Liver (tissue), 3 donors: ENCODE results near the gene UGT1A6.

Experiments used
- CTCF ChIP-seq: fragments of 150-350 bp; IDR thresholded peaks from 2 replicates; pipeline ENCODE4 v1.5.1; 2017; ENCODE audit warnings: improper control_type of control experiment, low read depth, low read length; ENCODE audit not compliant: missing input control
- EGR1 ChIP-seq, 2 donors: IDR thresholded peaks; 2 replicates each; pipeline ENCODE4 v1.6.1; 2016 to 2018; ENCODE audit warnings: antibody characterized with exemption in 2 of 2, low read depth in 2 of 2
- ZBTB33 ChIP-seq: IDR thresholded peaks from 2 replicates; pipeline ENCODE4 v1.6.1; 2016; ENCODE audit warnings: antibody characterized with exemption
- TF ChIP-seq, protein P1 (sequence below): IDR thresholded peaks from 2 replicates; pipeline ENCODE4 v1.6.1; 2016; ENCODE audit warnings: antibody characterized with exemption
- TF ChIP-seq, protein P2 (sequence below): IDR thresholded peaks from 2 replicates; pipeline ENCODE4 v1.6.1; 2016; ENCODE audit warnings: antibody characterized with exemption
- donor health status: healthy.
- donor health status: healthy.

DNA sequence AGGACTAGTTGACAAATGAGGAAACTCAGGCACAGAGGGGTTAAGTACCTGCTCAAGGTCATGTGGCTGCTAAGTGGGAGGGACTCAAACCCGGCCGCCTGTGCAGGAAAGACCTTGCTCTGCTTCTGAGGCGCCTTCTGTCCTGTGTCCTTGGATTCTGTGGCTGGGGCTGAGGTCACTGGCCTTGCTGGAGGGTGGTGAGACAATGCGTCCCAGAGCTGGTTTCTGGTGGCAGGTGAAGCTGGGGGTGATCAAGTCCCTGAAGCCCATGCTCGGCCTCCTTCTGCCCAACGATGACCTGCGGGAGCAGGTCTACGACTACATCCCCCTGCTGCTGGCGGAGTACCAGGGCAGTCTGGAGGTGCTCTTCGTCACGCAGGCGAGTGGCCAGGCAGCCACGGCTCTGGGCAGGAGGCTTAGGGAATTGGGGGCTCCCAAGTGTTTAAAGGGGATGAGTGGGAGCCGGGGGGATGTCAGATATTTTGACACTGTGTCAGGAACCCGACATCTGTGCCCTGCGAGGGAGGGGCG is 101.5 kb downstream of the UGT1A6 start:
- TF ChIP-seq, protein P1, sequence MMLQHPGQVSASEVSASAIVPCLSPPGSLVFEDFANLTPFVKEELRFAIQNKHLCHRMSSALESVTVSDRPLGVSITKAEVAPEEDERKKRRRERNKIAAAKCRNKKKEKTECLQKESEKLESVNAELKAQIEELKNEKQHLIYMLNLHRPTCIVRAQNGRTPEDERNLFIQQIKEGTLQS, result no peak
- TF ChIP-seq CTCF, result no peak
- no peak for TF ChIP-seq ZBTB33
- TF ChIP-seq, protein P2, sequence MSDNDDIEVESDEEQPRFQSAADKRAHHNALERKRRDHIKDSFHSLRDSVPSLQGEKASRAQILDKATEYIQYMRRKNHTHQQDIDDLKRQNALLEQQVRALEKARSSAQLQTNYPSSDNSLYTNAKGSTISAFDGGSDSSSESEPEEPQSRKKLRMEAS, result no peak
- no peak for TF ChIP-seq EGR1 (IDR thresholded peaks at IDR 0.05; ENCODE audit: low read depth in 2 of 2)
